ENCODE measurements around the gene HS6ST2.

HS6ST2 gene

GRCh38 chrX:132668178-132668577, 290.3 kb downstream of the HS6ST2 start:
- no peak overlapping the region for H3K27ac ChIP-seq (ENCODE audit: low read depth, low read length)
- no peaks in the 10 kb centered on the region for H3K36me3 ChIP-seq (ENCODE audit: control insufficient read depth, insufficient read depth, low read length)
- H3K9ac ChIP-seq (ENCODE audit: low read length), result no peak overlapping the region
- H3K4me3 ChIP-seq (ENCODE audit: low read length), result no peak overlapping the region
- H3K4me1 ChIP-seq (ENCODE audit: control insufficient read depth, insufficient read depth, low read length), result no peaks in the 10 kb centered on the region
- H3K27me3 ChIP-seq (ENCODE audit: control insufficient read depth, insufficient read depth, low read length), result no peaks in the 10 kb centered on the region

- no peaks in the 10 kb centered on the region for H3K36me3 ChIP-seq (ENCODE audit: control insufficient read depth, insufficient read depth, low read length)
- H3K27ac ChIP-seq (ENCODE audit: low read depth, low read length), result no peak overlapping the region
- no peak overlapping the region for H3K4me3 ChIP-seq (ENCODE audit: low read length)
- no peaks in the 10 kb centered on the region for H3K27me3 ChIP-seq (ENCODE audit: control insufficient read depth, insufficient read depth, low read length)
- H3K9ac ChIP-seq (ENCODE audit: low read length), result no peak overlapping the region
- no peaks in the 10 kb centered on the region for H3K4me1 ChIP-seq (ENCODE audit: control insufficient read depth, insufficient read depth, low read length)
Observed at GRCh38 chrX:132665676-132666075, 292.8 kb downstream of the HS6ST2 start.

GRCh38 chrX:132664273-132664672, 294.2 kb downstream of the HS6ST2 start:
- H3K36me3 ChIP-seq (ENCODE audit: control insufficient read depth, insufficient read depth, low read length), result no peaks in the 10 kb centered on the region
- no peaks in the 10 kb centered on the region for H3K27me3 ChIP-seq (ENCODE audit: control insufficient read depth, insufficient read depth, low read length)

GRCh38 chrX:132662844-132663243, 295.6 kb downstream of the HS6ST2 start:
- H3K27me3 ChIP-seq (ENCODE audit: control insufficient read depth, insufficient read depth, low read length), result no peaks in the 10 kb centered on the region
- H3K4me1 ChIP-seq (ENCODE audit: control insufficient read depth, insufficient read depth, low read length), result no peaks in the 10 kb centered on the region

More at GRCh38 chrX:132664273-132664672, 294.2 kb downstream of the HS6ST2 start:
- no peak overlapping the region for H3K4me3 ChIP-seq (ENCODE audit: low read length)
- H3K9ac ChIP-seq (ENCODE audit: low read length), result no peak overlapping the region
- H3K4me1 ChIP-seq (ENCODE audit: control insufficient read depth, insufficient read depth, low read length), result no peaks in the 10 kb centered on the region
- H3K27ac ChIP-seq (ENCODE audit: low read depth, low read length), result no peak overlapping the region

GRCh38 chrX:132657876-132658275, 300.6 kb downstream of the HS6ST2 start:
- H3K36me3 ChIP-seq (ENCODE audit: control insufficient read depth, insufficient read depth, low read length), result no peaks in the 10 kb centered on the region
- peaks cover 3% of the 10 kb centered on the region for H3K27me3 ChIP-seq (ENCODE audit: control insufficient read depth, insufficient read depth, low read length)
- no peak overlapping the region for H3K9ac ChIP-seq (ENCODE audit: low read length)
- H3K4me1 ChIP-seq (ENCODE audit: control insufficient read depth, insufficient read depth, low read length), result no peaks in the 10 kb centered on the region
- H3K4me3 ChIP-seq (ENCODE audit: low read length), result no peak overlapping the region
- no peak overlapping the region for H3K27ac ChIP-seq (ENCODE audit: low read depth, low read length)

More at GRCh38 chrX:132662844-132663243, 295.6 kb downstream of the HS6ST2 start:
- Histone ChIP-seq H3K9ac (ENCODE audit: low read length) (no peak overlapping the region), H3K27ac (ENCODE audit: low read depth, low read length) (no peak overlapping the region), H3K36me3 (ENCODE audit: control insufficient read depth, insufficient read depth, low read length) (no peaks in the 10 kb centered on the region), H3K4me3 (ENCODE audit: low read length) (no peak overlapping the region)

GRCh38 chrX:132652871-132653270, 305.6 kb downstream of the HS6ST2 start:
- H3K9ac ChIP-seq (ENCODE audit: low read length), result no peak overlapping the region

GRCh38 chrX:132651421-132652086, 306.9 kb downstream of the HS6ST2 start:
- no peaks in the 10 kb centered on the region for H3K4me1 ChIP-seq (ENCODE audit: control insufficient read depth, insufficient read depth, low read length)
- H3K9ac ChIP-seq (ENCODE audit: low read length), result no peak overlapping the region
- H3K27ac ChIP-seq (ENCODE audit: low read depth, low read length), result no peak overlapping the region
- peaks cover 10% of the 10 kb centered on the region for H3K27me3 ChIP-seq (ENCODE audit: control insufficient read depth, insufficient read depth, low read length)
- H3K36me3 ChIP-seq (ENCODE audit: control insufficient read depth, insufficient read depth, low read length), result no peaks in the 10 kb centered on the region
- no peak overlapping the region for H3K4me3 ChIP-seq (ENCODE audit: low read length)

More at GRCh38 chrX:132652871-132653270, 305.6 kb downstream of the HS6ST2 start:
- no peak overlapping the region for H3K27ac ChIP-seq (ENCODE audit: low read depth, low read length)
- no peaks in the 10 kb centered on the region for H3K36me3 ChIP-seq (ENCODE audit: control insufficient read depth, insufficient read depth, low read length)
- no peaks in the 10 kb centered on the region for H3K4me1 ChIP-seq (ENCODE audit: control insufficient read depth, insufficient read depth, low read length)
- H3K4me3 ChIP-seq (ENCODE audit: low read length), result no peak overlapping the region
- H3K27me3 ChIP-seq (ENCODE audit: control insufficient read depth, insufficient read depth, low read length), result peaks cover 6% of the 10 kb centered on the region

- peaks cover 14% of the 10 kb centered on the region for H3K27me3 ChIP-seq (ENCODE audit: control insufficient read depth, insufficient read depth, low read length)
- H3K9ac ChIP-seq (ENCODE audit: low read length), result no peak overlapping the region
- no peak overlapping the region for H3K27ac ChIP-seq (ENCODE audit: low read depth, low read length)
- no peaks in the 10 kb centered on the region for H3K4me1 ChIP-seq (ENCODE audit: control insufficient read depth, insufficient read depth, low read length)
- H3K4me3 ChIP-seq (ENCODE audit: low read length), result no peak overlapping the region
- H3K36me3 ChIP-seq (ENCODE audit: control insufficient read depth, insufficient read depth, low read length), result no peaks in the 10 kb centered on the region
Observed at GRCh38 chrX:132648895-132649294, 309.5 kb downstream of the HS6ST2 start.

- Histone ChIP-seq H3K36me3 (ENCODE audit: control insufficient read depth, insufficient read depth, low read length) (no peaks in the 10 kb centered on the region), H3K27me3 (ENCODE audit: control insufficient read depth, insufficient read depth, low read length) (no peaks in the 10 kb centered on the region), H3K9ac (ENCODE audit: low read length) (no peak overlapping the region), H3K4me1 (ENCODE audit: control insufficient read depth, insufficient read depth, low read length) (no peaks in the 10 kb centered on the region), H3K27ac (ENCODE audit: low read depth, low read length) (no peak overlapping the region), H3K4me3 (ENCODE audit: low read length) (no peak overlapping the region)
Observed at GRCh38 chrX:132639446-132639845, 319.0 kb downstream of the HS6ST2 start.

GRCh38 chrX:132638313-132638712, 320.1 kb downstream of the HS6ST2 start:
- Histone ChIP-seq H3K4me1 (ENCODE audit: control insufficient read depth, insufficient read depth, low read length) (no peaks in the 10 kb centered on the region), H3K27ac (ENCODE audit: low read depth, low read length) (no peak overlapping the region), H3K36me3 (ENCODE audit: control insufficient read depth, insufficient read depth, low read length) (no peaks in the 10 kb centered on the region), H3K4me3 (ENCODE audit: low read length) (no peak overlapping the region), H3K27me3 (ENCODE audit: control insufficient read depth, insufficient read depth, low read length) (no peaks in the 10 kb centered on the region), H3K9ac (ENCODE audit: low read length) (no peak overlapping the region)

- Histone ChIP-seq H3K4me3 (ENCODE audit: low read length) (no peak overlapping the region), H3K4me1 (ENCODE audit: control insufficient read depth, insufficient read depth, low read length) (no peaks in the 10 kb centered on the region), H3K9ac (ENCODE audit: low read length) (no peak overlapping the region), H3K36me3 (ENCODE audit: control insufficient read depth, insufficient read depth, low read length) (no peaks in the 10 kb centered on the region), H3K27ac (ENCODE audit: low read depth, low read length) (no peak overlapping the region), H3K27me3 (ENCODE audit: control insufficient read depth, insufficient read depth, low read length) (peaks cover 6% of the 10 kb centered on the region)
Observed at GRCh38 chrX:132636080-132636479, 322.3 kb downstream of the HS6ST2 start.

GRCh38 chrX:132634521-132634920, 323.9 kb downstream of the HS6ST2 start:
- no peak overlapping the region for H3K4me3 ChIP-seq (ENCODE audit: low read length)
- H3K4me1 ChIP-seq (ENCODE audit: control insufficient read depth, insufficient read depth, low read length), result no peaks in the 10 kb centered on the region
- H3K27me3 ChIP-seq (ENCODE audit: control insufficient read depth, insufficient read depth, low read length), result peaks cover 6% of the 10 kb centered on the region
- no peak overlapping the region for H3K27ac ChIP-seq (ENCODE audit: low read depth, low read length)
- no peak overlapping the region for H3K9ac ChIP-seq (ENCODE audit: low read length)
- H3K36me3 ChIP-seq (ENCODE audit: control insufficient read depth, insufficient read depth, low read length), result no peaks in the 10 kb centered on the region

- Histone ChIP-seq H3K36me3 (ENCODE audit: control insufficient read depth, insufficient read depth, low read length) (no peaks in the 10 kb centered on the region), H3K27ac (ENCODE audit: low read depth, low read length) (no peak overlapping the region), H3K9ac (ENCODE audit: low read length) (no peak overlapping the region), H3K4me3 (ENCODE audit: low read length) (no peak overlapping the region), H3K27me3 (ENCODE audit: control insufficient read depth, insufficient read depth, low read length) (peaks cover 6% of the 10 kb centered on the region), H3K4me1 (ENCODE audit: control insufficient read depth, insufficient read depth, low read length) (no peaks in the 10 kb centered on the region)
Observed at GRCh38 chrX:132631579-132632232, 326.7 kb downstream of the HS6ST2 start.

Measured in rectal smooth muscle tissue (tissue), 1 donor.